Body of pancreas (tissue), 4 donors: ENCODE data around the gene USP36. TPM values are rescaled to one million over a fixed set of nuclear protein-coding genes. Genes with fewer than 3 reads are reported as not detected.

ENCODE experiments used
- ATAC-seq: fragments of 150-250 bp; one replicate; pipeline ENCODE4 v1.9.1; 2016
- DNase-seq, 4 donors: peaks; one replicate each; pipeline ENCODE4 v3.0.0-alpha.2; 2019
- H3K27ac ChIP-seq, 4 donors: fragments of 200-600 bp; sonication (generic); 1 replicate in 3 of 4; 2 replicates in 1 of 4; pipeline versions ENCODE4 v1.5.1 to v1.6.1; 2016 to 2019; ENCODE audit warnings: mild to moderate bottlenecking in 1 of 4, mixed read lengths in 1 of 4, moderate library complexity in 1 of 4
- H3K27me3 ChIP-seq, 2 donors: fragments of 200-600 bp; sonication (generic); one replicate each; pipeline ENCODE4 v1.6.0; 2016; ENCODE audit warnings: mild to moderate bottlenecking in 1 of 2
- H3K36me3 ChIP-seq, 2 donors: fragments of 200-600 bp; sonication (generic); replicated peaks in 1 of 2; 2 replicates each; pipeline ENCODE4 v1.5.1; 2016; ENCODE audit warnings: low read depth in 2 of 2; ENCODE audit not compliant: insufficient read depth in 1 of 2
- H3K4me1 ChIP-seq: fragments of 200-600 bp; sonication (generic); one replicate; pipeline ENCODE4 v1.6.0; 2016
- H3K4me3 ChIP-seq, 2 donors: fragments of 200-600 bp; sonication (generic); 1 replicate in 1 of 2; 2 replicates in 1 of 2; pipeline ENCODE4 v1.5.1; 2016 to 2019
- H3K9me3 ChIP-seq, 3 donors: fragments of 200-600 bp; sonication (generic); 1 replicate in 2 of 3; 2 replicates in 1 of 3; pipeline ENCODE4 v1.5.1; 2016
- CTCF ChIP-seq, 7 experiments: fragments of 450-650 bp in 4 of 7; fragments of 200-600 bp in 3 of 7; sonication (generic) in 3 of 7; IDR thresholded peaks; one replicate each; pipeline ENCODE4 v1.5.1; 2016 to 2019; ENCODE audit warnings: antibody characterized with exemption in 7 of 7
- POLR2A ChIP-seq, 3 donors: fragments of 450-650 bp; IDR thresholded peaks; one replicate each; pipeline ENCODE4 v1.6.1; 2016; ENCODE audit warnings: antibody characterized with exemption in 3 of 3, mild to moderate bottlenecking in 2 of 3
- WGBS, 2 donors: methylation state at CpG; one replicate each; pipeline ENCODE4 v1.1.5; 2017; 5-methylcytosine and 5-hydroxymethylcytosine counted together
- intact Hi-C: fragments of 100-400 bp; cut with DNase I; formaldehyde crosslinking; loops from one replicate; pipeline ENCODE4 v1.15.1; 2023
- total RNA-seq, 2 donors: library from RNA; depleted of rRNA; stranded (reverse); fragments of >200 nt; gene quantifications; one replicate each; pipeline ENCODE4 v1.1.0, GENCODE V29; 2016

USP36 gene
- total RNA-seq, 2 donors from 2014 or later, result 28.5 to 55.4 TPM

DNA sequence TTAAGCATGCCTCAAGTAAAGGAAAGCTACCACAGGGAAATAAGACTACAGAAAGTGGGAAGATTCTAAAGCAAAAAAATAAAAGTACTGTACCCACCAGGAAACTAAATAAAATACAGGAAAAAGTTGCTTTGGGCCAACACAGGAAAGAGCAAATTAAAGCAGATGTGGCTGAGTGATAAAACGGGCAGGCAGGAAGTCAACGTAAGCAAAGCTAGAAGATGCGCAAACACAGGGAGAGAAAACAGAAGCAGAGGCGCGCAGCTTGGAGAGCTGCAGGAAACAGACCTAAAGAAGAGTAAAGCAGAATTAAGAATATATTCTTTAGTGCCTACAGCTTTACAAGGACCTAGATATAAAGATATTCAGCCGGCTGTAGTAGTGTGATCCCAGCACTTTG is 21.7 kb downstream of the USP36 start:
- no peak for TF ChIP-seq CTCF (IDR thresholded peaks at IDR 0.05)
- no peak for TF ChIP-seq POLR2A (IDR thresholded peaks at IDR 0.05)
- ATAC-seq (no peak), DNase-seq (no peak)
- Histone ChIP-seq H3K4me3 (no peak overlapping the region), H3K36me3 (peaks cover 14 to 48% of the 10 kb centered on the region in 2 donors), H3K27me3 (no peaks in the 10 kb centered on the region), H3K27ac (peak overlapping the region in 2 of 4 donors; percentile 12 to 17), H3K9me3 (no peaks in the 10 kb centered on the region), H3K4me1 (no peaks in the 10 kb centered on the region)
- intact Hi-C loops, result no loop called here
- 57 to 71% methylated on average over 6 of the region's 6 CpGs for WGBS, 2 donors

DNA sequence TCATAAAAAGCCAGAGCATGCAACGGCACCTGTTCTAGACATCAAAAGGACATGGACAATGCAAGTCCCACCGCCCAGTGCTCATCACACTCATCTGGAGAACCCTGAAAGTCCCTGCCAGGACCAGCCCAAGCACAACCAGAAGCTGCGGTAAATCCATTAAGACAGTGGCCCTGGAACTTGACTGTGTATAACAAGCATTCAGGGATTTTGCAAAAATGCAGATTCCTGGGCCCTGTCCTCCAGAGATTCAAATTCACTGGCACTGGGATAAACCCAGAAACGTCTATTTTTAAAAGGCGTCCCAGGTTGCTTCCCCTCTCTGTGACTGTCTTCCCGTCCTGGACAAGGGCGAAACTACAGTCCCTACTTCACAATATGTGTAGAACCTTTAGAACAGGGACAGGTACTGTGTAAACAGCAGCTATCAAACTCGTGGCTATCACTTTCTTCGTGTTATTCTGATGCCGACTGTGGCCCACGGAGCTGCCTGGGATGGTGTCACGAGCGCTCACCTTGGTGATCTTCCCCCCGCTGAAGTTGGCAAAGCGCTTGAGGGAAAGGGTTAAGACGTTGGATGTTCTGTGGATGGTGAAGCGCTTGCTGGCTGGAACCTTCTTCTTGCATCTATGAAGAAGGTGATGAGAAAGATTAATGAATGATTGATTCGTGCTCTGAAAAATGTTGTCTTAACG is 22.3 kb downstream of the USP36 start:
- DNase-seq, result no peak
- Histone ChIP-seq H3K4me1 (no peaks in the 10 kb centered on the region), H3K27me3 (no peaks in the 10 kb centered on the region), H3K36me3 (peaks cover 17 to 49% of the 10 kb centered on the region in 2 donors), H3K9me3 (no peaks in the 10 kb centered on the region), H3K27ac (no peak overlapping the region), H3K4me3 (no peak overlapping the region)
- intact Hi-C loops, result no loop called here
- 74 to 80% methylated on average over 18 to 19 of the region's 19 CpGs for WGBS, 2 donors
- TF ChIP-seq POLR2A (IDR thresholded peaks at IDR 0.05) (no peak), CTCF (IDR thresholded peaks at IDR 0.05) (no peak)
- ATAC-seq, result no peak

GRCh38 chr17:78817123-78817522 is 23.5 kb downstream of the USP36 start:
- DNase-seq, result peak in 1 of 4 donors; percentile 19

DNA sequence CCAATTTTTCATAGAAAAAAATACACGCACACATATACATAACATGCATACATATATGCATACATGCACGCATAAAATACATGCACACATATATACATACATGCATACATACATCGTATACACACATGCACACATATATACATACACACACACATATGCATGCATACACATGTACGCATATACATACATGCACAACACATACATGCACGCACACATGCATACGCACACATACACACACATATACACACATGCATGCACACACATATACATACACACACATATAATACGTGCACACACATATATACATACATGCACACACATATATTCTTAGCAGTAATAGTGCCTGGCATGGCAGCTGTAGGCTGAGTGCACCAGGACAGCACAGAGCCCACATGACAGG is 24.9 kb downstream of the USP36 start:
- Histone ChIP-seq H3K4me1 (no peaks in the 10 kb centered on the region), H3K27ac (no peak overlapping the region), H3K4me3 (no peak overlapping the region), H3K36me3 (peaks cover 33 to 60% of the 10 kb centered on the region in 2 donors), H3K9me3 (no peaks in the 10 kb centered on the region), H3K27me3 (no peaks in the 10 kb centered on the region)
- TF ChIP-seq POLR2A (IDR thresholded peaks at IDR 0.05), result no peak
- no peak for TF ChIP-seq CTCF (IDR thresholded peaks at IDR 0.05)
- WGBS, 2 donors, result 77 to 87% methylated on average over 7 of the region's 7 CpGs
- no peak for ATAC-seq
- intact Hi-C loops, result no loop called here
- no peak for DNase-seq

More at GRCh38 chr17:78817123-78817522, 23.5 kb downstream of the USP36 start:
- Histone ChIP-seq H3K36me3 (peaks cover 24 to 55% of the 10 kb centered on the region in 2 donors), H3K4me1 (no peaks in the 10 kb centered on the region), H3K9me3 (no peaks in the 10 kb centered on the region), H3K27me3 (no peaks in the 10 kb centered on the region), H3K27ac (no peak overlapping the region), H3K4me3 (no peak overlapping the region)
- no peak for TF ChIP-seq CTCF (IDR thresholded peaks at IDR 0.05)
- no peak for TF ChIP-seq POLR2A (IDR thresholded peaks at IDR 0.05)
- 84 to 94% methylated on average over 6 of the region's 6 CpGs for WGBS, 2 donors
- intact Hi-C loops, result no loop called here
- no peak for ATAC-seq

- Histone ChIP-seq H3K4me1 (no peaks in the 10 kb centered on the region), H3K9me3 (no peaks in the 10 kb centered on the region), H3K4me3 (no peak overlapping the region), H3K27ac (peak overlapping the region in 1 of 4 donors; percentile 34), H3K27me3 (no peaks in the 10 kb centered on the region), H3K36me3 (peaks cover 28 to 46% of the 10 kb centered on the region in 2 donors)
- DNase-seq, result no peak
- peak; percentile 48 for ATAC-seq
- 81 to 86% methylated on average over 8 of the region's 8 CpGs for WGBS, 2 donors
- intact Hi-C loops, result no loop called here
- TF ChIP-seq CTCF (IDR thresholded peaks at IDR 0.05), result no peak
- no peak for TF ChIP-seq POLR2A (IDR thresholded peaks at IDR 0.05)
Measured at GRCh38 chr17:78812855-78813254, 27.8 kb downstream of the USP36 start.
